ENCODE results near the gene KLHL8. TPM values are rescaled to one million over a fixed set of nuclear protein-coding genes. Genes with fewer than 3 reads are reported as not detected.

KLHL8 gene
- total RNA-seq, 1 donor from 2014 or later, result 9.1 TPM

DNA sequence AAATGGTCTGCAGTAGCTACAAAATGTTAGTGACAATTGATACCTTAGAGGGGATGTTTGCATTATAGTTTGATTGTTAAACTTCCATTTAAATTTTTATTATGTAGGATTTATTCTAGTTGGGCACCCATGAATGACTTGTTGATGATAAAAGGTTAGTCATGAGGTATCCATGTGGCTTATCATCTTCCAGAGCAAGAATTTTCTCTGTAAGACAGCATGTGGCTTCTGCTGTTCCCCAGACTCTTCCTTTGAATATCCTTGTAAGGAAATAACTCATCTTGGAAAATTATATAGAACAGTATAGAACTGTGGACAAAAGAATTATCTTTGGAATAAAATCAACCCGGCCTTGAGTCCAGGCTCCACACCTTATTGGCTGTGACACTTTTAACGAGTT, 40.1 kb upstream of the KLHL8 start:
- no peaks in the 10 kb centered on the region for H3K27me3 ChIP-seq
- intact Hi-C loops (cut with DNase I), result no loop called here
- H3K4me3 ChIP-seq, result no peak overlapping the region
- no peak for DNase-seq (ENCODE audit: extremely low spot score in 2 of 2)
- H3K27ac ChIP-seq, result no peak overlapping the region
- TF ChIP-seq, protein P1, sequence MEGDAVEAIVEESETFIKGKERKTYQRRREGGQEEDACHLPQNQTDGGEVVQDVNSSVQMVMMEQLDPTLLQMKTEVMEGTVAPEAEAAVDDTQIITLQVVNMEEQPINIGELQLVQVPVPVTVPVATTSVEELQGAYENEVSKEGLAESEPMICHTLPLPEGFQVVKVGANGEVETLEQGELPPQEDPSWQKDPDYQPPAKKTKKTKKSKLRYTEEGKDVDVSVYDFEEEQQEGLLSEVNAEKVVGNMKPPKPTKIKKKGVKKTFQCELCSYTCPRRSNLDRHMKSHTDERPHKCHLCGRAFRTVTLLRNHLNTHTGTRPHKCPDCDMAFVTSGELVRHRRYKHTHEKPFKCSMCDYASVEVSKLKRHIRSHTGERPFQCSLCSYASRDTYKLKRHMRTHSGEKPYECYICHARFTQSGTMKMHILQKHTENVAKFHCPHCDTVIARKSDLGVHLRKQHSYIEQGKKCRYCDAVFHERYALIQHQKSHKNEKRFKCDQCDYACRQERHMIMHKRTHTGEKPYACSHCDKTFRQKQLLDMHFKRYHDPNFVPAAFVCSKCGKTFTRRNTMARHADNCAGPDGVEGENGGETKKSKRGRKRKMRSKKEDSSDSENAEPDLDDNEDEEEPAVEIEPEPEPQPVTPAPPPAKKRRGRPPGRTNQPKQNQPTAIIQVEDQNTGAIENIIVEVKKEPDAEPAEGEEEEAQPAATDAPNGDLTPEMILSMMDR (IDR thresholded peaks at IDR 0.05), result no peak
- TF ChIP-seq POLR2A (IDR thresholded peaks at IDR 0.05) (no peak), POLR2AphosphoS5 (IDR thresholded peaks at IDR 0.05; ENCODE audit: insufficient read depth in 1 of 2, low read depth in 1 of 2) (no peak)
- no peaks in the 10 kb centered on the region for H3K36me3 ChIP-seq
- peaks cover 5% of the 10 kb centered on the region for H3K4me1 ChIP-seq
- H3K9me3 ChIP-seq, result no peaks in the 10 kb centered on the region

DNA sequence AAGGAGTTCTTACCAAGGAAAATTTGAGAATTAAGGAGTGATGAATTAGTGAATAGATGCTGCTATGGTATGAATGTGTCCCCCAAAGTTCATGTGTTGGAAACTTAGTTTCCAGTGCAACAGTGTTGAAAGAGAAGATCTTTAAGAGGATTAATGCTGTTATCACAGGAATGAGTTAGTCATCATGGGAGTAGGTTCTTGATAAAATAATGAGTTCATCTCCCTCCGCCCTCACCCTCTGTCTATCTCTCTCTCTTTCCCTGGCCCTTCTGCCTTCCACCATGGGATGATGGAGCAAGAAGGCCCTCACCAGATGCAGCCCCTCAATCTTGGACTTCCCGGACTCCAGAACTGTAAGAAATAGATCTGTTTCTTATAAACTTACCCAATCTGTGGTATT, 38.3 kb upstream of the KLHL8 start:
- TF ChIP-seq, protein P1 (IDR thresholded peaks at IDR 0.05), result no peak
- no peak for TF ChIP-seq POLR2AphosphoS5 (IDR thresholded peaks at IDR 0.05; ENCODE audit: insufficient read depth in 1 of 2, low read depth in 1 of 2)
- TF ChIP-seq POLR2A (IDR thresholded peaks at IDR 0.05), result no peak
- DNase-seq (ENCODE audit: extremely low spot score in 2 of 2), result no peak
- H3K9me3 ChIP-seq, result no peaks in the 10 kb centered on the region
- peaks cover 5% of the 10 kb centered on the region for H3K4me1 ChIP-seq
- no peaks in the 10 kb centered on the region for H3K27me3 ChIP-seq
- no peaks in the 10 kb centered on the region for H3K36me3 ChIP-seq
- H3K4me3 ChIP-seq, result no peak overlapping the region
- intact Hi-C loops (cut with DNase I), result no loop called here
- H3K27ac ChIP-seq, result no peak overlapping the region

DNA sequence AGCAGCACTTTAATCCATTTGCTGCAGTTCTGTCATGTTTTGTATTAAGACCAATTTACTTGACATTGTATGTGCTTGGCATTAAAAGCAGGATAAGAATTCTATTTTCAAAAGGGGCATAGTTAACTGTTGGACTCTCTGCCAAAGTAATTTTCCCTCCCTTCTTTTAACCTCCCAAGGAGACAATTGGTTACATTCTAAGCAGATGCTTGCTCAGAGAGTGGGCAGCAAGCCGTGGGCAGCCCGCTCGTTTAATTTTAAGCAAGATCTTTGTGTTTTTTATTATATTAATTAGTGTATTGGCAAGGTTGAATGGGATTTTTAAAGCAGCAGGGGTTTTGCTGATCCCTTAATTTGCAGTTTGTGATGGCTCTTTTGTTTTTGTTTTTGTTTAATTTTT, 37.1 kb upstream of the KLHL8 start:
- Histone ChIP-seq H3K27ac (no peak overlapping the region), H3K36me3 (no peaks in the 10 kb centered on the region)

DNA sequence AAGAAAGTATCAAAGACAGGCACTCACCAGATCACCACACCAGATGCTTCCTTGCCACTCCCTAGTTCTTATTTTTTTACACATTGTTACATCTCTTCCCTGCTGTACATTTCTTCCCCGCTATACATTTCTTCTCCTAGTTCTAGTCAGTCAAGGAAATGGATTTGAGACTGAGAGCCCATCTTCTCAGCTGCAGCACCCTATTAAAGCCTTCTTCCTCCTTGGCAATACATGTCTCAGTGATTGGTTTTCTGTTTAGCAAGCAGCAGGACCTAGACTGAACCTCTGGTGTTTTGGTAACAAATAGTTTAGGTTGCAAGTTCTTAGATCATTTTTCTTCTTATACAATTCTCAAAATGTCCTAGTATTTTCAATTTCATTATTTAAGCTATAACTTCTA, 35.3 kb upstream of the KLHL8 start:
- peaks cover 5% of the 10 kb centered on the region for H3K4me1 ChIP-seq
- TF ChIP-seq, protein P1 (IDR thresholded peaks at IDR 0.05), result no peak
- TF ChIP-seq POLR2AphosphoS5 (IDR thresholded peaks at IDR 0.05; ENCODE audit: insufficient read depth in 1 of 2, low read depth in 1 of 2) (no peak), POLR2A (IDR thresholded peaks at IDR 0.05) (no peak)
- H3K27me3 ChIP-seq, result no peaks in the 10 kb centered on the region
- no peaks in the 10 kb centered on the region for H3K36me3 ChIP-seq
- no peak for DNase-seq (ENCODE audit: extremely low spot score in 2 of 2)
- intact Hi-C loops (cut with DNase I), result no loop called here
- no peak overlapping the region for H3K27ac ChIP-seq
- no peak overlapping the region for H3K4me3 ChIP-seq
- H3K9me3 ChIP-seq, result no peaks in the 10 kb centered on the region

More for the DNA sequence above, 37.1 kb upstream of the KLHL8 start:
- no peaks in the 10 kb centered on the region for H3K27me3 ChIP-seq
- intact Hi-C loops (cut with DNase I), result no loop called here
- H3K4me1 ChIP-seq, result peaks cover 5% of the 10 kb centered on the region
- TF ChIP-seq, protein P1 (IDR thresholded peaks at IDR 0.05), result no peak
- TF ChIP-seq POLR2A (IDR thresholded peaks at IDR 0.05) (no peak), POLR2AphosphoS5 (IDR thresholded peaks at IDR 0.05; ENCODE audit: insufficient read depth in 1 of 2, low read depth in 1 of 2) (no peak)
- no peak overlapping the region for H3K4me3 ChIP-seq
- DNase-seq (ENCODE audit: extremely low spot score in 2 of 2), result no peak
- H3K9me3 ChIP-seq, result no peaks in the 10 kb centered on the region

DNA sequence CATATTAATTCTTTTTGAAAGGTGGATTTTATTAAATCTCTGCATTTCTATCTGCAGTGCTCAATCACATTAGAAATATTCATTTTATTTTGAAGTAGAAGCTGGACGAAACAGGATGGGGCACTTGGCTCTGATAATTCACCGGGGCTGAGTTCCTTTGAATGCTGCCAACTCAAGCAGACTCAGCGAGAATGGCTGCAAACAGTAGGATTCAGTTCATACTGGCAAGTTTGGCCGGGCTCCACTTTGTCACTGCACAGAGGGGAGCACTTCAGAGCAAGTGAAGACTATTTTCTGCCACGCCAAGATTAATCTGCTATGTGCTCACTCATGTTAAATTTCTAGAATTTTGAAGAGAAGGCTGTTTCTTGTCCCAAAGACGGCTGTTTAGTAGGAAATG, 30.7 kb upstream of the KLHL8 start:
- Histone ChIP-seq H3K36me3 (no peaks in the 10 kb centered on the region), H3K9me3 (no peaks in the 10 kb centered on the region), H3K27me3 (no peaks in the 10 kb centered on the region), H3K27ac (no peak overlapping the region), H3K4me1 (no peaks in the 10 kb centered on the region), H3K4me3 (no peak overlapping the region)
- no peak for DNase-seq (ENCODE audit: extremely low spot score in 2 of 2)
- intact Hi-C loops (cut with DNase I), result no loop called here
- no peak for TF ChIP-seq POLR2A (IDR thresholded peaks at IDR 0.05)
- TF ChIP-seq, protein P1 (IDR thresholded peaks at IDR 0.05), result no peak
- TF ChIP-seq POLR2AphosphoS5 (IDR thresholded peaks at IDR 0.05; ENCODE audit: insufficient read depth in 1 of 2, low read depth in 1 of 2), result no peak
